Activated naive CD8-positive, alpha-beta T cell treated with anti-CD3 and anti-CD28 coated beads for 36 hours (primary cell): ENCODE data around the gene PARM1. TPM values are rescaled to one million over a fixed set of nuclear protein-coding genes. Genes with fewer than 3 reads are reported as not detected.

Experiments used
- DNase-seq: peaks from one replicate; pipeline ENCODE4 v3.0.0; 2021
- H3K27ac Mint-ChIP-seq: one replicate; pipeline ENCODE4 v1.8.0; 2022; ENCODE audit warnings: mild to moderate bottlenecking, moderate library complexity, mixed read lengths
- H3K27me3 Mint-ChIP-seq: one replicate; pipeline ENCODE4 v1.8.0; 2022; ENCODE audit warnings: mild to moderate bottlenecking, mixed read lengths
- H3K36me3 Mint-ChIP-seq: one replicate; pipeline ENCODE4 v1.8.0; 2021; ENCODE audit warnings: mild to moderate bottlenecking, mixed read lengths
- H3K4me1 Mint-ChIP-seq: one replicate; pipeline ENCODE4 v1.8.0; 2021; ENCODE audit warnings: mixed read lengths
- H3K4me3 Mint-ChIP-seq: one replicate; pipeline ENCODE4 v1.8.0; 2022; ENCODE audit warnings: mild to moderate bottlenecking, moderate library complexity, mixed read lengths
- H3K9me3 Mint-ChIP-seq: one replicate; pipeline ENCODE4 v1.8.0; 2022; ENCODE audit warnings: mixed read lengths
- total RNA-seq, 2 experiments: library from RNA; stranded (reverse); gene quantifications; one replicate each; pipeline ENCODE4 v1.2.3, GENCODE V29; 2021

PARM1 gene, protein sequence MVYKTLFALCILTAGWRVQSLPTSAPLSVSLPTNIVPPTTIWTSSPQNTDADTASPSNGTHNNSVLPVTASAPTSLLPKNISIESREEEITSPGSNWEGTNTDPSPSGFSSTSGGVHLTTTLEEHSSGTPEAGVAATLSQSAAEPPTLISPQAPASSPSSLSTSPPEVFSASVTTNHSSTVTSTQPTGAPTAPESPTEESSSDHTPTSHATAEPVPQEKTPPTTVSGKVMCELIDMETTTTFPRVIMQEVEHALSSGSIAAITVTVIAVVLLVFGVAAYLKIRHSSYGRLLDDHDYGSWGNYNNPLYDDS
- total RNA-seq: under 1 TPM in 1 of 2 experiments, not detected in 1; 0.04 TPM

DNA sequence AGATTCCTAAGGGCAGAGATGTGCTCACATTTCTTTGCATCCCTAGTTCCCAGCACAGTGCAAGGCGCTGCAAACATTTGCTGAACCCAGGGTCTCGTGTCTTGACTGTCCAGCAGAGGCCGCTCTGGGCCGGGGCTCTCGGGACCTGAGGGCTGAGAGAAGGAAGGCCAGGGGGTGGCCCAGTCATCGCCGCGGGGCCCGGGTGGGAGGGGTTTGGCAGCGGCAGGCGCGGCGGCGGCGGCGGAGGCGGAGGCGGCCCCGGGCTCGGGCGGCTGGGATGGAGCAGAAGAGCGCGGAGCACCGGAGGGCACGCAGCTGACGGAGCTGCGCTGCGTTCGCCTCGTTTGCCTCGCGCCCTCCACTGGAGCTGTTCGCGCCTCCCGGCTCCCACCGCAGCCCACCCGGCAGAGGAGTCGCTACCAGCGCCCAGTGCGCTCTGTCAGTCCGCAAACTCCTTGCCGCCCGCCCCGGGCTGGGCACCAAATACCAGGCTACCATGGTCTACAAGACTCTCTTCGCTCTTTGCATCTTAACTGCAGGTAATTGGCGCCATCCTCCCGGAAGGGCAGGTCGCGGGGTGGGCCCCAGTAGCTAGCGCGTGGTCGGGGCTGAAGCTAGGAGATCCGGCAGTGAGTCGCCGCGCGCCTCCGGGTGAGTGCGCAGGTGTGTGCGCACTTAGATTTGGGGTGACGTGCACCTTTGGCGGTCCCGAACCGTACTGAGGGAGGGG is at the start of gene PARM1:
PARM1 (plus strand) TSS at position 285 of the 730 bp plus-strand sequence; CDS start at position 497, 212 bp downstream.
- peak; percentile 68 for DNase-seq
- Mint-ChIP-seq H3K9me3 (no peaks in the 10 kb centered on the region), H3K36me3 (no peaks in the 10 kb centered on the region), H3K27ac (no peak within 1 kb of the TSS), H3K27me3 (peaks cover 71% of the 10 kb centered on the region), H3K4me1 (peaks cover 9% of the 10 kb centered on the region), H3K4me3 (peak within 1 kb of the TSS; percentile 67)

DNA sequence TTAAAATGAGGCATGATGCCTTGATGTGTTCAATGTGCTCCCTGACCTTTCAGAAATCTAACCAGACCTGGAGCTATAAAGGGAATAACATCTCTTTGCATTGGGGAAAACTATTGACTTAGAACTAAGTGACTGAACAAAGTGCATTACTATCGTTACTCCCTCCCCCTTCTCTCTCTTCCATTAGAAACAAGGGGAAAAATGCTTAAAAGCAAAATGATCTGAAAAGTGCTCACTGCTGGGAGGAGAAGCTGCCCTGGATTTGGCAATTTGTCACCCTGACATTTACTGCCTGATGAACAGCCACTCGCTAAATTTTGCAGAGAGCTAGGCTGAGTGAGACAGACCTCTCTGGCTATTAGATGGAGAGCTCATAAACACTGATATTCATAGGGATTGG is 48.6 kb upstream of the PARM1 start:
- H3K27ac Mint-ChIP-seq: no peak overlapping the region
- H3K27me3 Mint-ChIP-seq: peaks cover 11% of the 10 kb centered on the region
- H3K36me3 Mint-ChIP-seq: no peaks in the 10 kb centered on the region
- peaks cover 4% of the 10 kb centered on the region for H3K9me3 Mint-ChIP-seq
- no peak for DNase-seq
- no peak overlapping the region for H3K4me3 Mint-ChIP-seq
- H3K4me1 Mint-ChIP-seq: no peaks in the 10 kb centered on the region

DNA sequence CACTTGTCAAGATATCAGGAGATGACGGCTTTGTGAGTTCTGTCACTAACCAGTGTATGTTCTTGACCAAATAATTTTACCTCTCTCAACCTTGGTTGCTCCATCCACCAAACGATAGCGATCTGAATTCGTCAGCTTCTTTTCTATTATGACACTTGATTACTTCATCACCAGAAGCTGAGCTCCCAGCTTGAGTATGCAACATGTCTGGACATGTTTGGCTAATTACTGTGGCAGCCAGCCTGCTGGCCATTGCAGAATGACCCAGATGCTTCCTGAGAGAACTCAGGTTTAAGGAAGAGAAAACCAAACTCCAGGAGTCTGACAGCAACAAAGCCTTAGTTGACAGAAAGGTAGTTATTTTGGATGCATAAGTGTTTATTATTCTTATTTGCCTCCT is 46.4 kb upstream of the PARM1 start:
- H3K27me3 Mint-ChIP-seq: peaks cover 10% of the 10 kb centered on the region
- no peak overlapping the region for H3K27ac Mint-ChIP-seq
- no peak for DNase-seq
- H3K36me3 Mint-ChIP-seq: no peaks in the 10 kb centered on the region
- H3K4me3 Mint-ChIP-seq: no peak overlapping the region
- peaks cover 4% of the 10 kb centered on the region for H3K9me3 Mint-ChIP-seq
- no peaks in the 10 kb centered on the region for H3K4me1 Mint-ChIP-seq

DNA sequence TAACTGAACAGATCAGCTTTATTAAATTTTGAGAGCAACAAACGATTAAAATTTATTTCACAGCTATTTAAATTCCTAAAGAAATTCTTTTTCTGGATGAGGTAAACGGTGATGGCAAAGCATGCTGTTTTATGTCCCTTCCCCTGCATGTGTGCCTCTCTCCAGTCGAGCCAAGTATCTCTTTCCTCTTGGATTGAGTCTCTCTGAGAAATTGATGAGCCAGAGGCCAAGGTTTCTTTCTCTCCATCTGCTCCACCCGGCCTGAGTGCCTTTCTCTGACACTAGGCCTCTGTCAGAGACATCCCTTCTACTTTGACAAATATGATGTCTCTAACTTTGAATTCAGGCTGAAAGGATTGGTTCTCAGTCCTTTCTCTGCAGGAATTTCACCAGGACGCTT is 42.6 kb upstream of the PARM1 start:
- H3K4me1 Mint-ChIP-seq: no peaks in the 10 kb centered on the region
- no peak for DNase-seq
- no peaks in the 10 kb centered on the region for H3K36me3 Mint-ChIP-seq
- peaks cover 4% of the 10 kb centered on the region for H3K9me3 Mint-ChIP-seq
- peaks cover 11% of the 10 kb centered on the region for H3K27me3 Mint-ChIP-seq
- no peak overlapping the region for H3K27ac Mint-ChIP-seq
- H3K4me3 Mint-ChIP-seq: no peak overlapping the region

DNA sequence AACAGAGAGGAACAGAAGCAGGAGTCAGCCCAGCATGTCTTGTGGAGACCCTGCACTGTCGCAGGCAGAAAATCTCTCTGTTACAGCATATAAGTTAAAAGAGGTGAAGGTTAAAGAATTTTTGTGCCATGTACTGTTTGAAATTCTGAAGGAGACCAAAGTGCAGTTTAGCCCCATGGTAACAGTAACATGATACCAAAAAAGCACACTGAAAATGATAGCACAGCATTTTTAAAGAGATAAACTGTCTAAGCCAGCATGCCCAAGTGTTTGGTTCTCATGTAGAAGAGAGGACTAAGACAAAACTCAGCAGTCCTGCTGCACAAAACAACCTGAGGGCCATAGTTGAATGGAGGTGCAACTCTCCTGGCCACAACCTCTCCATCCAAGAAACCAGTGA is 41.9 kb upstream of the PARM1 start:
- H3K36me3 Mint-ChIP-seq: no peaks in the 10 kb centered on the region
- H3K4me3 Mint-ChIP-seq: no peak overlapping the region
- H3K27me3 Mint-ChIP-seq: peaks cover 11% of the 10 kb centered on the region
- H3K4me1 Mint-ChIP-seq: no peaks in the 10 kb centered on the region
- H3K27ac Mint-ChIP-seq: no peak overlapping the region
- H3K9me3 Mint-ChIP-seq: peaks cover 4% of the 10 kb centered on the region
- DNase-seq: no peak

DNA sequence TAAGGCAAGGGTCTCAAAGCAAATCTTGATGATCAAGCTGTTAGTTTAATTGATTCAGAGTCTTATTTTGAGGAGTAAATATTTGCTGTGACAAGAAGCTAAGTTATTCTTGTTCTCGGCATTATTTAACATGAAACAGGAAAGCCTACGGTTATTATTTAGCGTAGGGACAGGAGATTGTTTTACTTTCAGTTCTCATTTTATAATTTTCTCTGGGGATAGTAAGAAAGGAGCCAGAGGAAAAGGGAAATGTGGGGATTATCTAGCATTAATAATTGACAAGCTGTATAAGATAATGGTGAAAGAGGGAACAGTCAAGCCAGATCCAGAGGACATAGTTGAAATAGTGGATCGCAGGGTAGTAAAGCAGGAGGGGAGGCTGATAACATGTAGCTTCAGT is 39.7 kb upstream of the PARM1 start:
- H3K36me3 Mint-ChIP-seq: no peaks in the 10 kb centered on the region

DNA sequence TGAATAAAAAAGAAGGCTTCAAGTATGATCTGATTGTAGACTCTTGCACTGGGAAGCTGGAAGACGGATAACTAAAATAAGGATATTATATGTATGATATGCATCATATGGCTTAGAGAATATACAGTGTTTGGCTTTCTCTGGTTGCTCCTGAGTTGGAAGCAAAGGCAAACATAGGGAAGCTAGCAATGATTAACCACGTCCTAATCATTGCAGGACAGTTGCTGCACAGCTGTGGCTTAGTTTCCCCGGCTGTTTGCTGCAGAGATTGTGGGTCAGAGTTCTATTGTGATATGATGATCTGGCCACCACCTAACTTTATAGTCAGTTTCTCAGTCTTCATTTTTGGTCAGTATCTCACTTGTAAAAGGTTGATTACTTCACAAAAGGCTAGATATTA is 36.3 kb upstream of the PARM1 start:
- Mint-ChIP-seq H3K27ac (no peak overlapping the region), H3K27me3 (peaks cover 7% of the 10 kb centered on the region), H3K4me1 (no peaks in the 10 kb centered on the region), H3K36me3 (no peaks in the 10 kb centered on the region), H3K4me3 (no peak overlapping the region), H3K9me3 (no peaks in the 10 kb centered on the region)
- no peak for DNase-seq

More for the DNA sequence above, 39.7 kb upstream of the PARM1 start:
- DNase-seq: no peak
- Mint-ChIP-seq H3K27me3 (peaks cover 11% of the 10 kb centered on the region), H3K4me3 (no peak overlapping the region), H3K4me1 (no peaks in the 10 kb centered on the region), H3K27ac (no peak overlapping the region), H3K9me3 (no peaks in the 10 kb centered on the region)

DNA sequence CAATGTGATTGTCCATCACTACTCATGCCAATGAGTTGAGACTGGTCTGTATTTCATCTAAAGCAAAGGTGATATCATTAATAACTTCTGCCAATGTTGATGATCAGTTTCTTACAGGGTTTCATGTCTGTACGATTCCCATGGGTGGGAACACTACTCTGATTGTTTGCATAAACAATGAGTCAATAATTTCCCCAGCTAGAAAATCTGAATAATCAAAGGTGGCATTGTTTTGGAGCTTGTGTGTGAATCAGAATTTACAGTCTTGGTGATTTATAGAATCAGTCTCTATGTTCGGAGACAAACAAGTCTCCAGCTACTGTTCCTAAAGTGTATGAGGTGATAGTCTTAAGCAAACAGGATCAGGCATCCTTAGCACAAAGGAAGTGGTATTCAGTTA is 35.5 kb upstream of the PARM1 start:
- H3K9me3 Mint-ChIP-seq: no peaks in the 10 kb centered on the region
- H3K4me1 Mint-ChIP-seq: no peaks in the 10 kb centered on the region
- H3K36me3 Mint-ChIP-seq: no peaks in the 10 kb centered on the region
- H3K27ac Mint-ChIP-seq: no peak overlapping the region
- peaks cover 4% of the 10 kb centered on the region for H3K27me3 Mint-ChIP-seq
- no peak overlapping the region for H3K4me3 Mint-ChIP-seq
- no peak for DNase-seq

DNA sequence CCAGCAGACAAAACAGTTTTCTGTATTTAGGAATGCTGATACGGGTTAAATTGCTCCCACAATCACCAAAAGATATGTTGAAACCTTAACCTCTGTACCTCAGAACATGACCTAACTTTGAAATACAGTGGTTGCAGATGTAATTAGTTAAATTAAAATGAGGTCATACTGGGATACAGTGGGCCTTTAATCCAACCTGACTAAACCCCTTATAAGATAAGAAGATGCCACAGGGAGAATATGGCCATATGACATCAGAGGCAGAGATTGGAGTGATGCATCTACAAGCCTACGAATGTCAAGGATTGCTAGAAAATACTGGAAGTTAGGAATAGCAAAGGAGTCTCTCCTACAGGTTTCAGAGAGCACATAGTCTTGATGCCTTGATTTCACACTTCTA is 32.1 kb upstream of the PARM1 start:
- Mint-ChIP-seq H3K4me1 (no peaks in the 10 kb centered on the region), H3K4me3 (no peak overlapping the region), H3K27me3 (peaks cover 4% of the 10 kb centered on the region), H3K9me3 (no peaks in the 10 kb centered on the region), H3K27ac (no peak overlapping the region), H3K36me3 (no peaks in the 10 kb centered on the region)
- no peak for DNase-seq

DNA sequence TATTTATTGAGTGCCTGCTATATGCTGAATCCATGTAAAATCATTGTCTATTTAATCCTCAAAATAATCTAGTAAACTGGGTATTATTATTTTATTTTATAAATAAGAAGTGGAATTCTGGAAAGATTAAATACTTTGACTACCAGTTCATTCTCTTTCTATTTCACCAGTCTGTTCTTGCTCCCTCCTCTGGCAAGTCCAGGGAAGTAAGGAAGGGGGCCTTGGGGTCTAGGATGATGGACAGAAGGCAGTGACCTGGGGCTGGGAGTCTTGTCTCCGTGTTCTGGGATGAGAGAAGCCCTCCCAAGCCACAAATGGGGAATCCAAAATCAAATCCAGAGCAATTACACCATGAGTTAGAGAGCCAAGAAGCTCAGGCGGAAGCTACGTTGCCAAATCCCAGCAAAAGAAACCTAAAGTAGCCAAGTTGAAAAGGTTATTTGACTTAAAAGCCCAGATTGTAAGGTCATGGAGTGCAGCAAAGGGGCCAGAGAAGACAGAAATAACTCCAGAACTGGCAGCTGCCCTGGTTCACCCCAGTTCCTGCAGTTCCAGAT is 28.3 kb upstream of the PARM1 start:
- Mint-ChIP-seq H3K27ac (no peak overlapping the region), H3K36me3 (no peaks in the 10 kb centered on the region), H3K27me3 (peaks cover 4% of the 10 kb centered on the region), H3K4me1 (no peaks in the 10 kb centered on the region), H3K9me3 (no peaks in the 10 kb centered on the region), H3K4me3 (no peak overlapping the region)
- DNase-seq: no peak

DNA sequence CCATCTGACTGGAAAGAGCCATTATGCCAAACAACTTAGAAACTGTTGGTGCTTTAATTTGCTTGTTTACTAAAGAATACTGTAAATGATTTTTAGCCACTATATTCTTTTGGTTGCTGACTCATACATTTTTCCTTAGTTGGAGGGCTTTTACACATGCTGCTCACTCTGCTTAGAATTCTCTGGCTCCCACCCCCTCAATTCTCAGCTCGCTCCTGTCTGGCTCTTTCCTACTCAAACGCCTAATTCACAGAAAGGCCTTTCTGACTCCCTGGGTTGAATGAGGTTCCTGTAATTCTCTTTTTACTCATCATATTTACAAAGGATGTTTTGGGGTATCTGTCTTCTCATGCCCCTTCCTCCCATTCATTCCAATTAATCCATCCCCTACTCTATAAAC is 26.1 kb upstream of the PARM1 start:
- Mint-ChIP-seq H3K27ac (no peak overlapping the region), H3K27me3 (no peaks in the 10 kb centered on the region), H3K4me1 (no peaks in the 10 kb centered on the region), H3K36me3 (no peaks in the 10 kb centered on the region), H3K4me3 (no peak overlapping the region), H3K9me3 (peaks cover 8% of the 10 kb centered on the region)
- no peak for DNase-seq

DNA sequence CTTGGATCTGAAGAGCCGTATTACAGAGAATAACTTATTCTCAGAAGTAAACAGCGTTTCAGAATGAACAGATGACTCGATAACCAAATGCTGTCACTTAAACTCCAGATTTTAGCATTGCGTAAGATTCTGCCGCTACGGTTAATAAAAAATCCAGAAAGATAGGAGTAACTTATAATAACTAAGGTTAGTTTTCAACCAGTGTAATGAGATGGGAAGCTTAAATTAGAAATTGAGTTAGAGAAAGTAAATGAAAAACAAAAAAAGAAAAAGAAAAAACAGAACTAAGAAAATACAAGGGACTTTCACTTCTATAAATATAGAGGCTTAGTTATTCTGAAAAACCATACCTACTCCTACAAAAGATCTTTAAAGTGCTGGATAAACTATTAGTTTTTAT is 13.1 kb upstream of the PARM1 start:
- peaks cover 8% of the 10 kb centered on the region for H3K27me3 Mint-ChIP-seq
- H3K4me3 Mint-ChIP-seq: no peak overlapping the region
- H3K9me3 Mint-ChIP-seq: no peaks in the 10 kb centered on the region
- no peaks in the 10 kb centered on the region for H3K36me3 Mint-ChIP-seq
- no peaks in the 10 kb centered on the region for H3K4me1 Mint-ChIP-seq
- no peak for DNase-seq
- no peak overlapping the region for H3K27ac Mint-ChIP-seq

DNA sequence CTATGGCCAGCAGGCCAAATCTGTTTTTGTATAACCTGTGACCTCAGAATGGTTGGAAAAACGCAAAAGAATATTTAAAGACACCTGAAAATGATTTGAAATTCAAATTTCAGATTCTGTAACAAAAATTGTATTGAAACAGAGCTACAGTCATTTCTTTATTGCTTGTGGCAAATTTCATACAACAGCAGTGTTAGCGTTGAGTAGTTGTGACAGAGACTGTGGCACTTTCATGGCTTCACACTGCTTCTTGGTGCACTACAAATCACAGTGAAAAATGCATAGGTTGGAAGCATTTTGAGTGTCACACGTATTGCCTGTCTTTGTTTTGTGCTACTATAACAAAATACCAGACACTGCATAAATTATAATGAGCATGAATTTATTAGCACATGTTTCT is 12.2 kb upstream of the PARM1 start:
- Mint-ChIP-seq H3K4me1 (no peaks in the 10 kb centered on the region), H3K4me3 (no peak overlapping the region), H3K27ac (no peak overlapping the region), H3K9me3 (no peaks in the 10 kb centered on the region), H3K27me3 (peaks cover 8% of the 10 kb centered on the region), H3K36me3 (no peaks in the 10 kb centered on the region)
- DNase-seq: no peak

DNA sequence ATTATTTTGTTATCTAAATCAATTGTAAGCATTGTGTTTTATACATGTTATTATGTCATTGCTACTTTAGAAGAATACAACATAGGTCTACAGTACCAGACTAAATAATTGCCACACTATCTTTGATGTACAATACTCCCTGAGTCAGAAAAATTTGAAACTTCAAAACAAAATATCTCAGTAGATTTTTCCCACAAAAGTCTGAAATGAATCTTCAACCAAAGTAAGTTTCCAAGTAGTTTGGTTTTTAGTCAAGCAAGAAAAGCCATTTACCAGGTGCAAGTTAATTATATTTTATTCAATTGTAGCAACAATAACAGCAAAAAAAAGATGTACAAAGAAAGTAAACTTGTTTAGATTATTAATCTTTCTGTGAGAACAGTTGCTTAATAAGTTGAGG is 11.4 kb upstream of the PARM1 start:
- Mint-ChIP-seq H3K4me3 (no peak overlapping the region), H3K27ac (no peak overlapping the region), H3K36me3 (no peaks in the 10 kb centered on the region), H3K9me3 (no peaks in the 10 kb centered on the region), H3K27me3 (peaks cover 8% of the 10 kb centered on the region), H3K4me1 (no peaks in the 10 kb centered on the region)
- DNase-seq: no peak

DNA sequence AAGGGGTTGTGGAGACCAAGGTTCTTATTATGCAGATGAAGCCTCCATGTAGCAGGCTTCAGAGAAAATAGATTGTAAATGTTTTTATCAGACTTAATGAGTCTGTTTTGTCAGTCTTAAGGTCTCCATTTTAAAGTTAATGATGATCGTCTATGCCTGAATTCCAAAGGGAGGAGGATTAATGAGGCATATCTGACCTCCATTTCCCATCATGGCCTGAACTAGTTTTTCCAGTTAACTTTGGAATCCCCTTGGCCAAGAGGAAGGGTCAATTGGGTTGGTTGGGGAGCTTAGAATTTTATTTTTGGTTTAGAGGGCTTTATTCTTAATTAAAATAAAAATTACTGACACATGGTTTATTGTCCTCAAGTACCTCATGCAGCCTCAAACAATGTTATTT is 6.9 kb upstream of the PARM1 start:
- Mint-ChIP-seq H3K36me3 (no peaks in the 10 kb centered on the region), H3K27ac (no peak overlapping the region), H3K4me1 (no peaks in the 10 kb centered on the region), H3K4me3 (no peak overlapping the region), H3K9me3 (no peaks in the 10 kb centered on the region), H3K27me3 (peaks cover 23% of the 10 kb centered on the region)
- DNase-seq: no peak

DNA sequence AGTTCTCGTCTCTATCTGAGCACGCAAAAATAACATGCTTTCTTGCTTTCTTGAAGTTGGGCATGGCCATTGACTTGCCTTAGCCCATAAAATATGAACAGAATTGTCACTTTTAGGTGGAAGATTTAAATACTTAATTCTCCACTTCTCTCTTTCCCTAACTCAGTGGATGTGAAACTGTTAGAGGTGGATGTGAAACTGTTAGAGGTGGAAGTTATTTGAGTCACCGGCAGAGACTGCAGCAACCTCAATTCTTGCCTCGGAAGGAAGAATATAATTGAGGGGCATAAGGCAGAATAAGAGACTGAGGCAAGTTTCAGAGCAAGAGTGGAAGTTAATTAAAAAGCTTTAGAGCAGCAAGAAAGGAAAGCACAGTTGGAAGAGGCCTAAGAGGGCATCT is 2.8 kb upstream of the PARM1 start:
- H3K27ac Mint-ChIP-seq: no peak overlapping the region
- H3K4me3 Mint-ChIP-seq: no peak overlapping the region
- peaks cover 57% of the 10 kb centered on the region for H3K27me3 Mint-ChIP-seq

More for the DNA sequence above, 2.8 kb upstream of the PARM1 start:
- peaks cover 9% of the 10 kb centered on the region for H3K4me1 Mint-ChIP-seq
- no peak for DNase-seq
- H3K9me3 Mint-ChIP-seq: no peaks in the 10 kb centered on the region
- no peaks in the 10 kb centered on the region for H3K36me3 Mint-ChIP-seq
